B cell (primary cell): ENCODE results near the gene AHRR. TPM values are rescaled to one million over a fixed set of nuclear protein-coding genes. Genes with fewer than 3 reads are reported as not detected.
"Not testable (repeated sequence)": the region's sequence is repeated elsewhere in the genome, so short reads cannot be mapped to it uniquely, and the experiment has no call there.

ENCODE experiments used
- ATAC-seq: fragments of 200-7000 bp; cut with Tn5 transposase; one replicate; pipeline ENCODE4 v1.10.0; 2021; ENCODE audit warnings: low read depth, mild to moderate bottlenecking, moderate number of reproducible peaks, moderate library complexity
- CTCF ChIA-PET: fragments of 350-600 bp; sonication (Branson Sonifier 250); formaldehyde crosslinking; loops from one replicate; lab custom pipeline; 2021; ENCODE audit warnings: antibody characterized with exemption, inconsistent platforms; lab: Charles Lee
- POLR2A ChIA-PET: fragments of 350-600 bp; sonication (Branson Sonifier 250); formaldehyde crosslinking; loops from one replicate; lab custom pipeline; 2021; ENCODE audit warnings: antibody characterized with exemption; lab: Charles Lee
- DNase-seq: peaks from one replicate; pipeline ENCODE4 v3.0.0; 2013
- H2AFZ ChIP-seq: 2 replicates; pipeline ENCODE4 v1.6.1; 2012; ENCODE audit warnings: mild to moderate bottlenecking, low read depth, low read length; ENCODE audit not compliant: insufficient read depth, poor library complexity, severe bottlenecking
- H3K27ac ChIP-seq, 2 donors: 1 replicate in 1 of 2; 2 replicates in 1 of 2; pipeline ENCODE4 v1.5.1; 2012 to 2013; ENCODE audit warnings: low read length in 2 of 2, mild to moderate bottlenecking in 2 of 2, moderate library complexity in 1 of 2
- H3K27me3 ChIP-seq, 4 experiments: fragments of 200-600 bp in 1 of 4; sonication (generic) in 1 of 4; replicated peaks in 1 of 4; 1 replicate in 2 of 4; 2 replicates in 2 of 4; pipeline versions ENCODE4 v1.6.1 to v1.7.0; 2013 to 2016; ENCODE audit warnings: low read length in 3 of 4, mild to moderate bottlenecking in 2 of 4, mixed read lengths in 1 of 4, moderate library complexity in 1 of 4; ENCODE audit not compliant: insufficient read depth in 4 of 4, control insufficient read depth in 3 of 4; ENCODE audit errors: control extremely low read depth in 1 of 4
- H3K36me3 ChIP-seq, 2 experiments: replicated peaks in 1 of 2; 1 replicate in 1 of 2; 2 replicates in 1 of 2; pipeline versions ENCODE4 v1.6.1 to v1.7.1; 2013; ENCODE audit warnings: low read length in 1 of 2; ENCODE audit not compliant: insufficient read depth in 2 of 2, control insufficient read depth in 1 of 2; ENCODE audit errors: control extremely low read depth in 1 of 2, extremely low read depth in 1 of 2
- H3K4me1 ChIP-seq, 2 donors: fragments of 200-600 bp in 1 of 2; sonication (generic) in 1 of 2; 1 replicate in 1 of 2; 2 replicates in 1 of 2; pipeline versions ENCODE4 v1.5.1 to v1.6.1; 2013 to 2017; ENCODE audit warnings: low read length in 2 of 2; ENCODE audit not compliant: control insufficient read depth in 2 of 2, insufficient read depth in 2 of 2
- H3K4me2 ChIP-seq: replicated peaks from 2 replicates; pipeline ENCODE3; 2012; ENCODE audit warnings: mild to moderate bottlenecking, low read depth, low read length; ENCODE audit not compliant: poor library complexity, severe bottlenecking
- H3K4me3 ChIP-seq, 5 experiments: fragments of 200-600 bp in 1 of 5; sonication (generic) in 1 of 5; 1 replicate in 3 of 5; 2 replicates in 2 of 5; pipeline versions ENCODE4 v1.5.1 to v1.7.0; 2011 to 2016; ENCODE audit warnings: low read length in 4 of 5, mild to moderate bottlenecking in 4 of 5, low read depth in 2 of 5, control low read depth in 1 of 5, moderate library complexity in 1 of 5; ENCODE audit not compliant: insufficient read depth in 1 of 5; ENCODE audit errors: control extremely low read depth in 1 of 5, extremely low read depth in 1 of 5
- H3K79me2 ChIP-seq: fragments of 200-600 bp; sonication (generic); one replicate; pipeline ENCODE4 v1.6.0; 2016; ENCODE audit warnings: low read length; ENCODE audit not compliant: control insufficient read depth, insufficient read depth
- H3K9ac ChIP-seq: fragments of 200-600 bp; sonication (generic); 2 replicates; pipeline ENCODE4 v1.6.1; 2017; ENCODE audit warnings: mild to moderate bottlenecking, low read length, moderate library complexity
- H3K9me3 ChIP-seq, 3 donors: one replicate each; pipeline versions ENCODE4 v1.6.1 to v1.7.1; 2013; ENCODE audit warnings: low read length in 2 of 3; ENCODE audit not compliant: control insufficient read depth in 2 of 3, insufficient read depth in 1 of 3; ENCODE audit errors: control extremely low read depth in 1 of 3
- H4K20me1 ChIP-seq: 2 replicates; pipeline ENCODE4 v1.6.0; 2012; ENCODE audit warnings: mild to moderate bottlenecking, low read length; ENCODE audit not compliant: insufficient read depth, control insufficient read depth, poor library complexity, severe bottlenecking
- H3K27ac Mint-ChIP-seq: one replicate; pipeline ENCODE4 v1.8.0; 2021; ENCODE audit warnings: mixed read lengths
- H3K27me3 Mint-ChIP-seq: one replicate; pipeline ENCODE4 v1.8.0; 2021; ENCODE audit warnings: mixed read lengths
- H3K4me1 Mint-ChIP-seq: one replicate; pipeline ENCODE4 v1.8.0; 2021; ENCODE audit warnings: mixed read lengths
- H3K4me3 Mint-ChIP-seq: one replicate; pipeline ENCODE4 v1.8.0; 2021; ENCODE audit warnings: mixed read lengths
- H3K9me3 Mint-ChIP-seq: one replicate; pipeline ENCODE4 v1.8.0; 2022; ENCODE audit warnings: mixed read lengths; ENCODE audit not compliant: insufficient read depth
- CTCF ChIP-seq: fragments of 200-600 bp; IDR thresholded peaks from one replicate; pipeline ENCODE4 v1.8.0; 2022; ENCODE audit warnings: antibody characterized with exemption, mild to moderate bottlenecking
- WGBS: methylation state at CpG from one replicate; pipeline ENCODE4 v1.1.5; 2013; ENCODE audit warnings: missing lambda C conversion rate; ENCODE audit not compliant: insufficient coverage; 5-methylcytosine and 5-hydroxymethylcytosine counted together
- intact Hi-C: fragments of 100-400 bp; cut with micrococcal nuclease; formaldehyde crosslinking; loops from one replicate; pipeline ENCODE4 v1.10.0; 2022
- polyA plus RNA-seq: library from polyadenylated mRNA; depleted of rRNA; stranded (reverse); fragments of >200 nt; gene quantifications from 2 replicates; pipeline ENCODE4 v1.2.3, GENCODE V29; 2012
- total RNA-seq, 2 donors: library from RNA; stranded (reverse); fragments of 120-200 nt in 1 of 2; gene quantifications; 1 replicate in 1 of 2; 2 replicates in 1 of 2; pipeline versions ENCODE4 v1.2.3 to v1.2.4, GENCODE V29; 2013 to 2022

AHRR gene
- total and polyA plus RNA-seq, 2 donors (not counting 1 experiment from before 2014, with no cell fraction given), result 0.13 to 1.7 TPM

- ATAC-seq (no peak), DNase-seq (no peak)
- H3K9me3 ChIP-seq, result no peaks in the 10 kb centered on the region
- peaks cover 51% of the 10 kb centered on the region for H3K79me2 ChIP-seq
- no peak overlapping the region for H3K4me3 ChIP-seq
- no peak overlapping the region for H3K27ac Mint-ChIP-seq
- H3K36me3 ChIP-seq, result peaks cover 0 to 29% of the 10 kb centered on the region in 2 experiments
- POLR2A ChIA-PET, result no interaction called here
- no peak overlapping the region for H2AFZ ChIP-seq
- H3K4me1 Mint-ChIP-seq, result peaks cover 14% of the 10 kb centered on the region
- no peak overlapping the region for H3K27ac ChIP-seq
- no peak overlapping the region for H3K9ac ChIP-seq
- H3K27me3 Mint-ChIP-seq, result no peaks in the 10 kb centered on the region
- no peak for TF ChIP-seq CTCF
- 94% methylated on average over 7 of the region's 8 CpGs for WGBS
- intact Hi-C loops, result no loop called here
- no peak overlapping the region for H3K4me2 ChIP-seq
- CTCF ChIA-PET, result no interaction called here
- H3K9me3 Mint-ChIP-seq, result no peaks in the 10 kb centered on the region
- H4K20me1 ChIP-seq, result peaks cover 56% of the 10 kb centered on the region
- H3K4me3 Mint-ChIP-seq, result no peak overlapping the region
- no peaks in the 10 kb centered on the region for H3K27me3 ChIP-seq
- H3K4me1 ChIP-seq, result no peaks in the 10 kb centered on the region
These were observed 18.5 kb upstream of the AHRR start for GRCh38 chr5:302966-303365.

- H3K4me2 ChIP-seq, H3K4me3 ChIP-seq, CTCF ChIA-PET, intact Hi-C loops, H2AFZ ChIP-seq, ATAC-seq, DNase-seq, H3K9ac ChIP-seq, H3K27me3 Mint-ChIP-seq, H3K9me3 Mint-ChIP-seq, POLR2A ChIA-PET, H3K27ac ChIP-seq, H3K4me3 Mint-ChIP-seq, H3K27me3 ChIP-seq, H3K27ac Mint-ChIP-seq, H3K4me1 ChIP-seq, H3K9me3 ChIP-seq: not testable (repeated sequence)
- peaks cover 56% of the 10 kb centered on the region for H3K79me2 ChIP-seq
- peaks cover 58% of the 10 kb centered on the region for H4K20me1 ChIP-seq
- no CpG with 5 or more reads among the region's 8 CpGs for WGBS
- H3K4me1 Mint-ChIP-seq, result peaks cover 14% of the 10 kb centered on the region
- H3K36me3 ChIP-seq, result peaks cover 0 to 36% of the 10 kb centered on the region in 2 experiments
These were observed 17.8 kb upstream of the AHRR start for GRCh38 chr5:303741-304140.
